Thyroid gland (tissue), 4 donors: ENCODE measurements around the gene SPATA9. TPM values are rescaled to one million over a fixed set of nuclear protein-coding genes. Genes with fewer than 3 reads are reported as not detected.

Experiments
- DNase-seq, 2 donors: peaks; one replicate each; pipeline ENCODE4 v3.0.0-alpha.2; 2019
- H3K27ac ChIP-seq, 3 donors: fragments of 200-600 bp; sonication (generic); 1 replicate in 2 of 3; 2 replicates in 1 of 3; pipeline ENCODE4 v1.5.1; 2016 to 2019; ENCODE audit warnings: mild to moderate bottlenecking in 1 of 3, moderate library complexity in 1 of 3
- H3K27me3 ChIP-seq: fragments of 200-600 bp; sonication (generic); one replicate; pipeline ENCODE4 v1.5.1; 2019
- H3K36me3 ChIP-seq, 2 donors: fragments of 200-600 bp; sonication (generic); one replicate each; pipeline ENCODE4 v1.5.1; 2016 to 2019
- H3K4me1 ChIP-seq, 2 donors: fragments of 200-600 bp; sonication (generic); one replicate each; pipeline ENCODE4 v1.5.1; 2017 to 2019
- H3K4me3 ChIP-seq, 3 donors: fragments of 200-600 bp; sonication (generic); replicated peaks in 1 of 3; 1 replicate in 2 of 3; 2 replicates in 1 of 3; pipeline ENCODE4 v1.5.1; 2016; ENCODE audit warnings: mild to moderate bottlenecking in 1 of 3
- H3K9me3 ChIP-seq: fragments of 200-600 bp; sonication (generic); one replicate; pipeline ENCODE4 v1.5.1; 2017
- POLR2A ChIP-seq, 2 donors: fragments of 450-650 bp; IDR thresholded peaks; one replicate each; pipeline ENCODE4 v1.6.1; 2017; ENCODE audit warnings: antibody characterized with exemption in 2 of 2, mild to moderate bottlenecking in 2 of 2, moderate library complexity in 1 of 2
- WGBS, 2 donors: methylation state at CpG; one replicate each; pipeline ENCODE4 v1.1.5; 2017; 5-methylcytosine and 5-hydroxymethylcytosine counted together
- intact Hi-C: fragments of 100-400 bp; cut with DNase I; formaldehyde crosslinking; loops from one replicate; pipeline ENCODE4 v1.15.1; 2023
- total RNA-seq, 4 donors: library from RNA; depleted of rRNA; stranded (reverse); fragments of >200 nt; gene quantifications; one replicate each; pipeline ENCODE4 v1.2.3, GENCODE V29; 2016
- TF ChIP-seq, protein P1 (sequence below), 6 experiments: fragments of 200-600 bp in 3 of 6; fragments of 450-650 bp in 3 of 6; sonication (generic) in 3 of 6; IDR thresholded peaks; one replicate each; pipeline ENCODE4 v1.5.1; 2016 to 2019; ENCODE audit warnings: antibody characterized with exemption in 6 of 6, mild to moderate bottlenecking in 2 of 6, inconsistent platforms in 1 of 6, moderate library complexity in 1 of 6

Gene SPATA9
- total RNA-seq, 4 donors from 2014 or later: not detected

DNA sequence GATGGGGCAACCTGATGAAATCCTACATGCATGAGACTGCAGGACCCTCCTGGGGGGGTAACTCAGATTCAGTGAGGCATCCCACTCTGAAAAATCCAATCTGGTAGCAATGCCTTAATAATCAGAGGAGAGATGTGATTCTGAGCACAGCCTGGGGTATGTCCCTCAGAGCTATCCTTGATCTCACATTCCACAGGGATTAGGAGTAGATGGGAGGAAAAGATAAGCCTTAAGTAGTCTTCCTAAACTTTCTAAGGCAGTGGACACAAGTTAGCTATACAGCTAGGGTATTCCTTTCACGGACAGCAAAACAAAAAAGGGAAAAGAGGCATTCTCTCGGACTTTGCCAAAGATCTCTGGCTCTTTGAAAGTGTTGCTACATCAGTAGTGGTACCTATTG is 3.9 kb upstream of the SPATA9 start:
- TF ChIP-seq, protein P1, sequence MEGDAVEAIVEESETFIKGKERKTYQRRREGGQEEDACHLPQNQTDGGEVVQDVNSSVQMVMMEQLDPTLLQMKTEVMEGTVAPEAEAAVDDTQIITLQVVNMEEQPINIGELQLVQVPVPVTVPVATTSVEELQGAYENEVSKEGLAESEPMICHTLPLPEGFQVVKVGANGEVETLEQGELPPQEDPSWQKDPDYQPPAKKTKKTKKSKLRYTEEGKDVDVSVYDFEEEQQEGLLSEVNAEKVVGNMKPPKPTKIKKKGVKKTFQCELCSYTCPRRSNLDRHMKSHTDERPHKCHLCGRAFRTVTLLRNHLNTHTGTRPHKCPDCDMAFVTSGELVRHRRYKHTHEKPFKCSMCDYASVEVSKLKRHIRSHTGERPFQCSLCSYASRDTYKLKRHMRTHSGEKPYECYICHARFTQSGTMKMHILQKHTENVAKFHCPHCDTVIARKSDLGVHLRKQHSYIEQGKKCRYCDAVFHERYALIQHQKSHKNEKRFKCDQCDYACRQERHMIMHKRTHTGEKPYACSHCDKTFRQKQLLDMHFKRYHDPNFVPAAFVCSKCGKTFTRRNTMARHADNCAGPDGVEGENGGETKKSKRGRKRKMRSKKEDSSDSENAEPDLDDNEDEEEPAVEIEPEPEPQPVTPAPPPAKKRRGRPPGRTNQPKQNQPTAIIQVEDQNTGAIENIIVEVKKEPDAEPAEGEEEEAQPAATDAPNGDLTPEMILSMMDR (IDR thresholded peaks at IDR 0.05): no peak
- TF ChIP-seq POLR2A (IDR thresholded peaks at IDR 0.05): no peak
- Histone ChIP-seq H3K27ac (no peak overlapping the region), H3K4me3 (no peak overlapping the region), H3K27me3 (no peaks in the 10 kb centered on the region), H3K4me1 (no peaks in the 10 kb centered on the region), H3K9me3 (no peaks in the 10 kb centered on the region), H3K36me3 (no peaks in the 10 kb centered on the region)
- 71 to 83% methylated on average over 2 of the region's 2 CpGs for WGBS, 2 donors
- no peak for DNase-seq
- intact Hi-C loops: no loop called here

DNA sequence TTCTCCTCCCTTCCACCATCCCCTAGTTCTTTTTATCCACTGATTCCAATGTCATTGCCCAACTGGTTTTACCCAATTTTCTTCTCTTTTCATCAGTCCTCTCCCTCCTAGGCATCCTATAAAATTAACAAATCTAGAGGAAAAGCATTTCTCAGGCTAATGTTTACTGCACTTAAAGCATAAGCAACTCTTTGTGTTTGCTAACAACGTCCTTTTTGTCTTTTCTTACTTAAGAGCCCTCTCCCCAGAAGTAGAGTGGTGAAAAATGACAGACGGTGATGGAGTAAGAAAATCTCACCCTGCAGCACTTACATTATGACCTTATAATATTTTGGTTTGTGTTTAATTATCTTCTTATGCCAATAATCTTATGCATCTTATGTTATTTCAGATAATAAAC is 1.6 kb upstream of the SPATA9 start:
- TF ChIP-seq, protein P1 (IDR thresholded peaks at IDR 0.05): no peak
- no peak for TF ChIP-seq POLR2A (IDR thresholded peaks at IDR 0.05)
- 85 to 86% methylated on average over 2 of the region's 2 CpGs for WGBS, 2 donors
- no peak for DNase-seq
- intact Hi-C loops: no loop called here
- H3K9me3 ChIP-seq: no peaks in the 10 kb centered on the region
- H3K27ac ChIP-seq: no peak overlapping the region
- H3K36me3 ChIP-seq: no peaks in the 10 kb centered on the region
- H3K27me3 ChIP-seq: no peaks in the 10 kb centered on the region
- H3K4me1 ChIP-seq: no peaks in the 10 kb centered on the region
- H3K4me3 ChIP-seq: no peak overlapping the region

DNA sequence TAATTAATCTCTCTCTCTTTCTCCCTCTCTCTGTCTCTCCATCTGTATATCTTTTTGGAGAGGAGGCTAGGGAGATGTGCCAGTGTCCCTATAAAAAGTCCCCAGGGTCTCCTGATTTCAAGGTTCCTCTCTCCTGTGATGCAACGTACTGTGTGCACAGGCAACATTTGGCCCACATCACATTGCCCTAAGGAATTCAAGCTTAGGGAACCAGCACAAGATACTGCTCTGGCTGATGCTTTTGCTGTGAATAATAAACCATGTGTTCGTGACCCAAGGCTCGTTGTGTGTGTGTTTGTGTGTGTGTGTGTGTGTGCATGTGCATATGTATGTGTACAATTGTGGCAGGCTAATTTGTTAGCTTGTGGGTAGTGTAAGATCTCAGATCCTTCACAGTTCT is 9.7 kb downstream of the SPATA9 start:
- H3K36me3 ChIP-seq: no peaks in the 10 kb centered on the region
- TF ChIP-seq POLR2A (IDR thresholded peaks at IDR 0.05): no peak
- TF ChIP-seq, protein P1 (IDR thresholded peaks at IDR 0.05): no peak
- 75 to 88% methylated on average over 3 of the region's 3 CpGs for WGBS, 2 donors
- peaks cover 0 to 4% of the 10 kb centered on the region in 2 donors for H3K4me1 ChIP-seq
- no peak overlapping the region for H3K4me3 ChIP-seq
- no peak for DNase-seq
- intact Hi-C loops: no loop called here
- no peaks in the 10 kb centered on the region for H3K27me3 ChIP-seq
- no peaks in the 10 kb centered on the region for H3K9me3 ChIP-seq
- H3K27ac ChIP-seq: no peak overlapping the region

DNA sequence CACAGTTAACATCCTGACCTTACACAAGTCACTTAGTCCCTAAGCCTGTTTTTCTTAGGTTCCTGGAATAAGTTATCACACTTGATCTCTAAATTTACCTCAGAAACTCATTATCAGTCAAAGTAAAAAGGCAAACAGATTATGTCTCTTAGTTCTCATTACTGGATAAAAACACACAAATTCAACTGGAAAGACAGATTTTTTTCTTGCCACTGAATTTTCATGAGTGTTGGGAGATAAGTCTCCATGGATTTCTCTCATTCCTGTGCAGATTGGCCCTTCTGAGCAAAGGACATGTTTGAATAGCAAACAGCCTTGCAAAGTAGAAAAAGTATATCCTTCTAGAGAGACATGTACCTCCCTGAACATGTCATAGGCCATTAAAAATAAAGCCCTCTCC is 10.2 kb downstream of the SPATA9 start:
- no peaks in the 10 kb centered on the region for H3K9me3 ChIP-seq
- H3K4me1 ChIP-seq: peaks cover 0 to 4% of the 10 kb centered on the region in 2 donors
- DNase-seq: no peak
- H3K4me3 ChIP-seq: no peak overlapping the region
- intact Hi-C loops: no loop called here
- no peaks in the 10 kb centered on the region for H3K27me3 ChIP-seq
- H3K36me3 ChIP-seq: no peaks in the 10 kb centered on the region
- TF ChIP-seq, protein P1 (IDR thresholded peaks at IDR 0.05): no peak
- TF ChIP-seq POLR2A (IDR thresholded peaks at IDR 0.05): no peak
- H3K27ac ChIP-seq: no peak overlapping the region

DNA sequence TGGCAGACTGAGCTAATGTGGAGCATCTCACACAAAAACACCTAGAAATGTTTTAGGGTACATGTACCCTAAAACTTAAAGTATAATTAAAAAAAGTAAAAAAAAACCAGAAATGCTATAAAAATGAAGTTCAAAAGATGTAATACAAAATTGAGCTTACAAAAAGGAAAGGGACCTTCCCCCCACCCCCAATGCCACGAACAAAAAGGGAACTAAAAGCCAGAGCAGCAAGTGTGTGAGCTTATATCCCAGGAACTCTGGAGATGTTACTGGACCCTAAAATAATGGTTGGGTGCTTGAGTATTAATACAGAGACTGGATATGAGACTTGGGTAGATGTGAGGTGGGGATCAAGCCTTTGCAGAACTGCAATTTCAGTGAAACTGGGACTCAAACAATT is 11.0 kb downstream of the SPATA9 start:
- no peak overlapping the region for H3K4me3 ChIP-seq
- intact Hi-C loops: no loop called here
- H3K4me1 ChIP-seq: peaks cover 0 to 4% of the 10 kb centered on the region in 2 donors
- 82% methylated on average over 1 of the region's 1 CpG for WGBS, 2 donors
- H3K9me3 ChIP-seq: no peaks in the 10 kb centered on the region
- TF ChIP-seq POLR2A (IDR thresholded peaks at IDR 0.05): no peak
- TF ChIP-seq, protein P1 (IDR thresholded peaks at IDR 0.05): no peak
- no peaks in the 10 kb centered on the region for H3K36me3 ChIP-seq
- H3K27me3 ChIP-seq: no peaks in the 10 kb centered on the region
- no peak overlapping the region for H3K27ac ChIP-seq
- no peak for DNase-seq
